ENCODE results near the gene ADGRG4.
"Not testable (repeated sequence)": the region's sequence is repeated elsewhere in the genome, so short reads cannot be mapped to it uniquely, and the experiment has no call there.

ADGRG4 gene

GRCh38 chrX:136300721-136301120 is at the start of gene ADGRG4:
Gene ADGRG4 (plus strand): TSS chrX:136300963. CDS start chrX:136308778, 7,815 bp downstream.
- DNase-seq, result not testable (repeated sequence)

GRCh38 chrX:136251041-136251991 is 49.4 kb upstream of the ADGRG4 start, which contains the start of gene MAP7D3:
Gene MAP7D3 (minus strand): TSS chrX:136251400. CDS start chrX:136251358, 42 bp downstream.
- peak in 43 of 51 donors; percentile 0 to 64 (median 20) for DNase-seq

- DNase-seq, result no peak
These were observed 45.2 kb upstream of the ADGRG4 start for GRCh38 chrX:136255541-136255940.

- DNase-seq, result no peak
These were observed 44.7 kb upstream of the ADGRG4 start for GRCh38 chrX:136256026-136256425.

GRCh38 chrX:136258951-136259350 is 41.8 kb upstream of the ADGRG4 start:
- no peak for DNase-seq

GRCh38 chrX:136259543-136259942 is 41.2 kb upstream of the ADGRG4 start:
- no peak for DNase-seq

GRCh38 chrX:136260776-136261175 is 40.0 kb upstream of the ADGRG4 start:
- DNase-seq, result peak in 1 of 51 donors; percentile 9

- DNase-seq, result no peak
These were observed 39.4 kb upstream of the ADGRG4 start for GRCh38 chrX:136261321-136261720.

GRCh38 chrX:136262243-136262642 is 38.5 kb upstream of the ADGRG4 start:
- DNase-seq, result no peak

GRCh38 chrX:136262812-136263315 is 37.9 kb upstream of the ADGRG4 start:
- no peak for DNase-seq

- no peak for DNase-seq
These were observed 33.9 kb upstream of the ADGRG4 start for GRCh38 chrX:136266828-136267227.

- DNase-seq, result peak in 21 of 51 donors; percentile 0 to 36 (median 7)
These were observed 32.4 kb upstream of the ADGRG4 start for GRCh38 chrX:136268051-136269048.

- no peak for DNase-seq
These were observed 30.8 kb upstream of the ADGRG4 start for GRCh38 chrX:136269921-136270320.

GRCh38 chrX:136271300-136271699 is 29.5 kb upstream of the ADGRG4 start:
- no peak for DNase-seq

GRCh38 chrX:136272325-136272724 is 28.4 kb upstream of the ADGRG4 start:
- DNase-seq, result no peak

- no peak for DNase-seq
These were observed 26.8 kb upstream of the ADGRG4 start for GRCh38 chrX:136273986-136274385.

GRCh38 chrX:136275553-136275952 is 25.2 kb upstream of the ADGRG4 start:
- no peak for DNase-seq

GRCh38 chrX:136286375-136286774 is 14.4 kb upstream of the ADGRG4 start:
- DNase-seq, result not testable (repeated sequence)

- DNase-seq, result no peak
These were observed 8.9 kb upstream of the ADGRG4 start for GRCh38 chrX:136291824-136292223.

GRCh38 chrX:136292656-136293055 is 8.1 kb upstream of the ADGRG4 start:
- DNase-seq, result no peak

- DNase-seq, result no peak
These were observed 5.4 kb upstream of the ADGRG4 start for GRCh38 chrX:136295380-136295779.

GRCh38 chrX:136303041-136303440 is 2.3 kb downstream of the ADGRG4 start:
- DNase-seq, result no peak
